ENCODE results near the gene ST3GAL4.
"Not testable (repeated sequence)": the region's sequence is repeated elsewhere in the genome, so short reads cannot be mapped to it uniquely, and the experiment has no call there.

GRCh38 chr11:126374562-126375300 is 19.2 kb downstream of the ST3GAL4 start:
- TF ChIP-seq CTCF, POLR2A (IDR thresholded peaks at IDR 0.05): not testable (repeated sequence)
